BE2C (cell line): ENCODE measurements around the gene TOR1B.
A peak's percentile ranks its signal among the peaks of the same experiment; 100 is the strongest.
"Not testable (repeated sequence)": the region's sequence is repeated elsewhere in the genome, so short reads cannot be mapped to it uniquely, and the experiment has no call there.

Source experiments
- DNase-seq: peaks from one replicate; pipeline ENCODE4 v3.0.0-alpha.2; 2020
- H3K27me3 ChIP-seq: fragments of 250-450 bp; sonication (Bioruptor Pico); 2 replicates; pipeline ENCODE4 v1.5.1; 2020; ENCODE audit warnings: mild to moderate bottlenecking
- H3K36me3 ChIP-seq: fragments of 250-450 bp; sonication (Bioruptor Pico); 2 replicates; pipeline ENCODE4 v1.5.1; 2020; ENCODE audit warnings: mild to moderate bottlenecking
- H3K4me1 ChIP-seq: fragments of 250-450 bp; sonication (Bioruptor Pico); 2 replicates; pipeline ENCODE4 v1.5.1; 2020
- H3K4me3 ChIP-seq: 2 replicates; pipeline ENCODE4 v1.5.1; 2011; ENCODE audit warnings: low read depth, low read length
- H3K9me3 ChIP-seq: fragments of 250-450 bp; sonication (Bioruptor Pico); 2 replicates; pipeline ENCODE4 v1.5.1; 2020
- TF ChIP-seq, protein P1 (sequence below): IDR thresholded peaks from 2 replicates; pipeline ENCODE4 v1.5.1; 2012; ENCODE audit warnings: mild to moderate bottlenecking, low read depth, low read length

TOR1B gene

DNA sequence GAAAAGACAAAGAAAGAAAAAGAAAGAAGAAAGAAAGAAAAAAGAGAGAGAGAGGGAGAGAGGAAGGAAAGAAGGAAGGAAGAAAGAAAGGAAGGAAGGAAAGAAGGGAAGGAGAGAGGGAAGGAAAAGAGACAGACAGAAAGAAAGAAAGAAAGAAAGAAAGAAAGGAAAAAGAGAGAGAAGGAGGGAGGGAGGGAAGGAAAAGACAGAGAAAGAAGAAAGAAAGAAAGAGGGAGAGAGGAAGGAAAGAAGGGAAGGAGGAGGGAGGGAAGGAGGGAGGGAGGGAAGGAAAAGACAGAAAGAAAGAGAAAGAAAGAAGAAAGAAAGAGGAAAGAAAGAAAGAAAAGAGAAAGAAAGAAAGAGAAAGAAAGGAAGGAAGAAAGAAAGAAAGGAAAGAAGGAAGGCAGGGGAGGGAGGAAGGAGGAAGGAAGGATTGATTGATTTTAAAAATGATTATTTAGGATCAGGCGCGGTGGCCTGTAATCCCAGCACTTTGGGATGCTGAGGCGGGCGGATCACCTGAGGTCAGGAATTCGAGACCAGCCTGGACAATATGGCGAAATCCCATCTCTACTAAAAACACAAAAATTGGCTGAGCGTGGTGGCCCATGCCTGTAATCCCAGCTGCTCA is 23.3 kb upstream of the TOR1B start:
- no peak for DNase-seq
- H3K27me3 ChIP-seq = no peaks in the 10 kb centered on the region
- TF ChIP-seq, protein P1, sequence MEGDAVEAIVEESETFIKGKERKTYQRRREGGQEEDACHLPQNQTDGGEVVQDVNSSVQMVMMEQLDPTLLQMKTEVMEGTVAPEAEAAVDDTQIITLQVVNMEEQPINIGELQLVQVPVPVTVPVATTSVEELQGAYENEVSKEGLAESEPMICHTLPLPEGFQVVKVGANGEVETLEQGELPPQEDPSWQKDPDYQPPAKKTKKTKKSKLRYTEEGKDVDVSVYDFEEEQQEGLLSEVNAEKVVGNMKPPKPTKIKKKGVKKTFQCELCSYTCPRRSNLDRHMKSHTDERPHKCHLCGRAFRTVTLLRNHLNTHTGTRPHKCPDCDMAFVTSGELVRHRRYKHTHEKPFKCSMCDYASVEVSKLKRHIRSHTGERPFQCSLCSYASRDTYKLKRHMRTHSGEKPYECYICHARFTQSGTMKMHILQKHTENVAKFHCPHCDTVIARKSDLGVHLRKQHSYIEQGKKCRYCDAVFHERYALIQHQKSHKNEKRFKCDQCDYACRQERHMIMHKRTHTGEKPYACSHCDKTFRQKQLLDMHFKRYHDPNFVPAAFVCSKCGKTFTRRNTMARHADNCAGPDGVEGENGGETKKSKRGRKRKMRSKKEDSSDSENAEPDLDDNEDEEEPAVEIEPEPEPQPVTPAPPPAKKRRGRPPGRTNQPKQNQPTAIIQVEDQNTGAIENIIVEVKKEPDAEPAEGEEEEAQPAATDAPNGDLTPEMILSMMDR = no peak
- no peaks in the 10 kb centered on the region for H3K36me3 ChIP-seq
- H3K4me1 ChIP-seq = peaks cover 13% of the 10 kb centered on the region; the same call in 1 of the 2 replicates
- no peaks in the 10 kb centered on the region for H3K9me3 ChIP-seq
- H3K4me3 ChIP-seq = no peak overlapping the region

DNA sequence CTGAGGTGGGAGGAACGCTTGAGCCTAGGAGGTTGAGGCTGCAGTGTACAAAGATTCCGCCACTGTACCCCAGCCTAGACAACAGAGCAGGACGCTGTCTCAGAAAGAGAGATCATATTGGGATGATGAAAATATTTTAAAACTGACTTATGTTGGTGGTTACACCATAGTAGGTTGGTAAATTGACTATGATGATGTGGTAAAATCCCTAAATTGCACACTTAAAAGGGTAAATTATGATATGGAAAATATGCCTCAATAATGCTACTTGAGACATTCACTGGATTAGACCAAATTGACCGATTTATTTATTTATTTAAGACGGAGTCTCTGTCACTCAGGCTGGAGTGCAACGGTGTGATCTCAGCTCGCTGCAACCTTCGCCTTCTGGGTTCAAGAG is 21.9 kb upstream of the TOR1B start:
- DNase-seq = no peak
- H3K4me3 ChIP-seq = no peak overlapping the region
- no peaks in the 10 kb centered on the region for H3K9me3 ChIP-seq
- peaks cover 5% of the 10 kb centered on the region; the same call in 1 of the 2 replicates for H3K27me3 ChIP-seq
- H3K4me1 ChIP-seq = peaks cover 7% of the 10 kb centered on the region; the same call in 1 of the 2 replicates
- TF ChIP-seq, protein P1 = no peak
- H3K36me3 ChIP-seq = no peaks in the 10 kb centered on the region

DNA sequence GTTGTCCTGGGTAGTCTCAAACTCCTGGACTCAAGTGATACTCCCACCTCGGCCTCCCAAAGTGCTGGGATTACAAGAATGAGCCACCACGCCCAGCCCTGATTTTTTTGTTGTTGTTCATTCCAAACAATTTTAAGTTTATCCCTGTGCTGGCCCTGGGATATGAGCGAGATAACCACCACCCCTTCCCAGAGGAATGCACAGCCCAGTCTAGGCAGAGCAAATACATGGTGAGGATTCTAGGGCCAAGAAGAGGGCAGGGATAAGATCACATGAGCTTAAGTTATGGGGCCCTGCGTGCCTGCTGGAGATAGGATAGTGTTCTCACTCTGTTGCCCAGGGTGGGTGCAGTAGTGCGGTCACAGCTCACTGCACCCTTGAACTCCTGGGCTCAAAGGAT is 21.0 kb upstream of the TOR1B start:
- H3K27me3 ChIP-seq = peaks cover 8% of the 10 kb centered on the region
- peaks cover 4% of the 10 kb centered on the region; the same call in 1 of the 2 replicates for H3K4me1 ChIP-seq
- no peaks in the 10 kb centered on the region for H3K36me3 ChIP-seq
- TF ChIP-seq, protein P1 = no peak
- no peaks in the 10 kb centered on the region for H3K9me3 ChIP-seq
- no peak for DNase-seq
- no peak overlapping the region for H3K4me3 ChIP-seq

DNA sequence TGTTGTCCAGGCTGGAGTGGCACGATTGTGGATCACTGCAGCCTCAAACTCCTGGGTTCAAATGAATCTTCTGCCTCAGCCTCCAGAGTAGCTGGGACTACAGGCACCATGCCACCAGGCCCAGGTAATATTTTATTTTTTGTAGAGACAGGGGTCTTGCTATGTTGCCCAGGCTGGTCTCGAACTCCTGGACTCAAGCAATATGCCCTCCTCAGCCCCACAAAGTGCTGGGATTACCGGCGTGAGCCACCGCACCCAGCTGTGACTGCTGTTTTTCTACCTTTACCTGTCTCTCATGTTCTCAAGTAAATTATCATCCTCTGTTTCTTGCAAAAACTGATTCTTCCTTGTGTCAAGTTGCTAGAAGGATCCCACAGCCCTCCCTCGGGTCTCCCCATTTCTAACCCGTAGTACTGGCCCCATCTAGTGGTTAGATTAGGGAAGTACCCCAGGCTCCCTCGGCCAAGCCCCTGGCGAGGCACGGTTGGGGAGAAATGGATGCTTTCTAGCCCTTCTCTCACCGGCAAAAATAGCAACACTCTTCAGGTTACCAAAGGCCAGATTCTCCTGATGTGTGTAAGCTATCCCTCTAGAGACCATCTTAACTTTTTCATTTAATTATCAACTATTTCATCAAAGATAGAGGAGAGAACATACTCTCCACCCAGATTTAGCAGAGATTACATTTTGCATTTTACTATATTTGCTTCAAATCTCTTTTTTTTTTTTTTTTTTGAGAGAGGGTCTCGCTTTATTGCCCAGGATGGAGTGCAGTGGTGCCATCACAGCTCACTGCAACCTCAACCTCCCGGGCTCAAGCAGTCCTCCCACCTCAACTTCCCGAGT is 19.2 kb upstream of the TOR1B start:
- TF ChIP-seq, protein P1 = peak; percentile 95
- H3K27me3 ChIP-seq = peaks cover 22% of the 10 kb centered on the region
- H3K4me3 ChIP-seq = no peak overlapping the region
- peak; percentile 78 for DNase-seq
- H3K9me3 ChIP-seq = no peaks in the 10 kb centered on the region
- H3K36me3 ChIP-seq = no peaks in the 10 kb centered on the region
- no peaks in the 10 kb centered on the region for H3K4me1 ChIP-seq

DNA sequence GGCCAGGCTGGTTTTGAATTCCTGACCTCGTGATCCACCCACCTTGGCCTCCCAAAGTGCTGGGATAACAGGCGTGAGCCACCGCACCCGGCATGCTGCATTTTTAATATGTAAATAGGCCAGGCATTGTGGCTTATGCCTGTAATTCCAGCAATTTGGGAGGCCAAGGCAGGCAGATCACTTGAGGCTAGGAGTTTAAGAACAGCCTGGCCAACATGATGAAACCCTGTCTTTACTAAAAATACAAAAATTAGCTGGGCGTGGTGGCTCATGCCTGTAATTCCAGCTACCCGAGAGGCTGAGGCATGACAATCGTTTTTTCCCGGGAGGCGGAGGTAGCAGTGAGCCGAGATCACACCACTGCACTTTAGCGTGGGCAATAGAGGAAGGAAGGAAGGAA is 18.0 kb upstream of the TOR1B start:
- not testable (repeated sequence) for H3K9me3 ChIP-seq, DNase-seq, H3K4me1 ChIP-seq, H3K36me3 ChIP-seq, H3K4me3 ChIP-seq
- peaks cover 23% of the 10 kb centered on the region for H3K27me3 ChIP-seq

DNA sequence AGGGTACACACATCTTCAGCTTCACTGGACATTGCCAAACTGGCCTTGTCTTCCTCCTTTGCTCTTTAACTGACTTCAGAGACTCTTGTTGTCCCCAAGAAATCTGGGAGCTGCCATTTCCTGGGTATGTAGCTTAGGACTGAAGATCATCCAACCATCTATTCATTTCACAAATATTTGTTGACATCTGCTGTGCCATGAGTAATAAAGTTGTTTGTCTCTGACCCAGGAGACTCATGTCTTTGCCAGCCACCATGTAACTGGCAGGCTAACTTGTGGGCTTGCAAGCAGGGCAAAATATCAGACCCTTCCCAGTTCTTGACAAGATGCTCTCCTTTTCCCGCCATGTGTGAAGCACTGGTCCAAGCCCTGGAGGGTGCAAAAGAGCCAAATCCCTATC is 17.1 kb upstream of the TOR1B start:
- H3K36me3 ChIP-seq = no peaks in the 10 kb centered on the region
- peaks cover 23% of the 10 kb centered on the region for H3K27me3 ChIP-seq
- H3K4me3 ChIP-seq = no peak overlapping the region
- TF ChIP-seq, protein P1 = no peak
- no peak for DNase-seq
- no peaks in the 10 kb centered on the region for H3K4me1 ChIP-seq
- H3K9me3 ChIP-seq = no peaks in the 10 kb centered on the region
